Medulla oblongata (tissue), 1 donor: ENCODE results near the gene VRK2.
"Not testable (repeated sequence)": the region's sequence is repeated elsewhere in the genome, so short reads cannot be mapped to it uniquely, and the experiment has no call there.

Source experiments
- DNase-seq: peaks from one replicate; pipeline ENCODE4 v3.0.0-alpha.2; 2015; ENCODE audit errors: extremely low spot score

VRK2 gene

DNA sequence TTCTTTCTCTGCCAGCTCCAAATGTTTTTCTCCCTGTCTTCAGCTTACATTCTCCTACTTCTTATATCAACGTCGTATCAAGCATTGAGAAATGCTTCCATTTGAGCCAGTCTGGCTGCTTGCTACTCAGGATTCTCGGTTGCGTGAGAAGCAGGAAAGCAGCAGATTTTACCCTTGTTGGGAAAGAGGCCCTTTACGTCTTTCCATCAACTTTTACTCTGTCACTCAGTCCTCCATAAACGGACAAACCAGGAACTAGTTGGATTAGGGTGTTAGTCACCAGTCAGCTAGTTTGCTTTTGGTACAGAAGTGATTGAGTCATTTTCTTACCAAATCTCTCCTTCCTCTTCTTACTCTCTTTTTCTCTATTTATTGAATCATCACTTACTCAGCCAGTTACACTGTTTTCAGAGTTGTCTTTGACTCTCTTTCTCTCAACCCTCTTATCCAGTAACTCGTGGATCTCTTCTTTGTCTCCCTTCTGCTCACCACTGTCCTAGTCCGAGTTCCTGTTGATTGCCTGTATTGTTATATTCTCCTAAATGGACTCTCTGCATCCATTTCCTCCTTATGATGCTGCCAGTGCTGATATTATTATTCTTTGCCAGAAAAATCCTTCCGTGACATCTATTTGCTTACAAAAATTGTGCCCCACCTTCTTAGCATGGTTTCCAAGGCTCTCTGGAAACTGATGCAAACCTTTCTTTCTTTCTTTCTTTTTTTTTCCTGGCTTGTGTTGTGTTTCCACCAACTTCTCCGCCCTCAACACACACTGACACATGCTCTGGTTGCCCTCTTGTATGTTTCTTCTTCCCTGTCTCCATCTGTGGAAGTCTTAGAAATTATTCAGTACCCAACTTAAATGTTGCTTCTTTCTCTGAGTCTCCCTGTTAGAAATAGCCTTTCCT, 61.5 kb downstream of the VRK2 start:
- peak; percentile 50 for DNase-seq

DNA sequence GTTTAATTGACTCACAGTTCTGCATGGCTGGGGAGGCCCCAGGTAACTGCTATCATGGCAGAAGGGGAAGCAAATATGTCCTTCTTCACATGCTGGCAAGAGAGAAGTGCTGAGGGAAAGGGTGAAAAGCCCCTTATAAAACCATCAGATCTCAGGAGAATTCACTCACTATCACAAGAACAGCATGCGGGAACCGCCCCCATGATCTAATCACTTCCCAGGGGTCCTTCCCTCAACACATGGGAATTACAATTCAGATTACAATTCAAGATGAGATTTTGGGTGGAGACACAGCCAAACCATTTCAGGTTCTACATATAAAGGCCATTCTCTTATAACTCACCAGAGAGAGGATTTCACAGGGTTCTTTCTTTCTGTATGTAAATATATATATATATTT, 62.9 kb downstream of the VRK2 start:
- DNase-seq, result no peak

DNA sequence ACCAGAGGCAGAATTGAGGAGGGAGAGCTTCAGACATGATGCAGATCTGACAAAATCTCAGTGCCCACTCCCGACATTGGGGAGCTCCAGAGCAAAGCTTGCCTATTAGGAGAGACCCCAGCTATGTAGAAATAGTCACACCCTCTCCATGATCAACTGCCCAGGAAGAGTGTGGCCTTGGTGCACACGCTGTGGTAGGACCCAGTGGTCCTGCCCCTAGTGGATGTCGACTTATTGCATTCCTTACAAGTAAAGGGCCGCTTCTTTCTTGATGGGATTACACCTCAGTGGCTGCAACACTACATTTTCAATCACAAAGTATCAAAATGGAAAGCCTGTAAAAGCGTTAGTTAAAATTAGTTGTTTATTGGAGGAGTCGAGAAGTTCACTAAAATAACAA, 64.2 kb downstream of the VRK2 start:
- DNase-seq, result no peak

DNA sequence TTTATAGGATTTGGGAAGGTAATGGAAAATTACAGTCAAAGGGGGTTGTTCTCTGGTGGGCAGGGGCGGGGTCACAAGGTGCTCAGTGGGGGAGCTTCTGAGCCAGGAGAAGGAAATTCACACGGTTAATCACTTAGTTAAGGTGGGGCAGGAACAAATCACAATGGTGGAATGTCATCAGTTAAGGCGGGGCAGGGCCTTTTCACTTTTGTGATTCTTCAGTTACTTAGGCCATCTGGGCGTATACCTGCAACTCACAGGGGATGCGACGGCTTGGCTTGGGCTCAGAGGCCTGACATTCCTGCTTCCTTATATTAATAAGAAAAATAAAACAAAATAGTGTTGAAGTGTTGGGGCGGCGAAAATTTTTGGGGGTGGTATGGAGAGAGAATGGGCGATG, 67.0 kb downstream of the VRK2 start:
- DNase-seq, result not testable (repeated sequence)

DNA sequence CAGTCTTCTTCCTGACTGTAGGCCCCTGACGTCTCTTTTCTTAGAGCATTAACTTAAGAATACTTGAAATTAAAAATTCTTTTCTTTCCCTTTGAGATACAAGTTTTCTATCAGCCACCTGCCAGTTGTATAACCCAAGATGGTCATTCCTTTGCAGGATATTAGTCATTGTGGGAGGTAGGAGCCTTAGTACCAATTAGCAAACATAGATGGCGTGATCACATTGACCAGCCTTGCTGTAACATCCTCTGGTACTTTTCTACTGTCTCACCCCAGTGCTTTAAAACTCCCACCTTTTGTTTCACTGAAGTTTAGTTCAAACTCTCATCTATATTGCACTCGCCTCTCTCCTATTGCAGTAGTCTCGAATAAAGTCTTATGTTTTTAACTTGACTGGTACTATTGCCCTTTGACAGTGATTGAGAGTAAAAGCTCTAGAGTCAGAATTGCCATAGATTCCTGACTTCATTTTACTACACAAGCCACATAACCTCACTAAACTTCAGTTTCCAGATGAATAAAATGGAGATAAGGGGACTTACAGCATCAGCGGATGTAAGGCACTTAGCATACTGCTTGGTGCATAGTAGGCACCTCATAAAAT, 74.1 kb downstream of the VRK2 start:
- DNase-seq, result no peak

DNA sequence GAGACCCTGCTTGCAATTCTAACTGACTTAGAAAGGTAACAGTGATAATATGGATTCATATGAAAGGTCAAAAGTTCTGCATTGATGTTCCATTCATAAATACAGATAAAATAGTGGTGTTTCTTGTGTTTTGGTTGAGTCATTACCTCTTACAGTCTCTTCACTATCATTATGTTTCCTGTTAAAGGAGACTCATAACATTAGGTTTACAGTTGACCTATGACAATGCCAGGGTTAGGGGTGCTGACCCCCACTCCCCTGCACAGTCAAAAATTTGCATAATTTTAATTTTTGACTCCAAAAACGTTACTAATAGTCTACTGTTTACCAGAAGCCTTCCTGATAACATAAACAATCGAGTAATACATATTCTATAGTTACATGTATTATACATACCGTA, 75.4 kb downstream of the VRK2 start:
- DNase-seq, result no peak

DNA sequence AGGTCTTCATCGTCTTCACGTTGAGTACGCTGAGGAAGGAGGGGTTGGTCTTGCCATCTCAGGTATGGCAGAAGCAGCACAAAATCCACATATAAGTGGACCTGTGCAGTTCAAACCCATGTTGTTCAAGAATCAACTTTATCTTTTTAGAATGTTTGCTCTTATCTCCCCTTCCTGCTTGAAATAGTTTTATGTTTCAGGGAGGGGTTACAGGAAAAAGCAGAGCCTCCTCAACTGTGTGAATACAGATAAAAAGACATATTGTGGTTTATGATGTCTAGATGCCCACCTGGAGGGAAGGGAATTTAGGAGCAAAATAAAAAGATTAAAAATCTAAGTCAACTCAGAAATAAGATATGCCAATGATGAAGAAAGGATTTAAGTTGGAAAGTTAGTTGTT, 75.9 kb downstream of the VRK2 start:
- DNase-seq, result no peak

DNA sequence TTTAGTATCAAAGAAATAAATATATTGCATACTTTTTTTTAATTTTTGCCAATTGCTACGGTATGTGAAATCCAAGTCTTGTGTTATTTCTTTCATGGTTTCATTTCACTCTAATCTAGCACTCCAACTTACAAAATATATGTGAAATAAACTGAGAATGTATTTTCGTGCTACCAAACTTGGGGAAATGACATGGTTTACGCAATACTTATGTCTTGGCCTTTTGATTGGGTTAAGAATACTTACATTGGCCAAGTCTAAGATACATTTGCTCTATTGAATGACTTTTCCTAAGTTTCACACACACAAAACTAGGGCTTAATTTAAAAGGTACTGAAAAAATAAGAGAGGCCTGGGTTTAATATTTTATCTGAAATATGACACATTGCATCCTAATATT, 80.5 kb downstream of the VRK2 start:
- DNase-seq, result no peak

DNA sequence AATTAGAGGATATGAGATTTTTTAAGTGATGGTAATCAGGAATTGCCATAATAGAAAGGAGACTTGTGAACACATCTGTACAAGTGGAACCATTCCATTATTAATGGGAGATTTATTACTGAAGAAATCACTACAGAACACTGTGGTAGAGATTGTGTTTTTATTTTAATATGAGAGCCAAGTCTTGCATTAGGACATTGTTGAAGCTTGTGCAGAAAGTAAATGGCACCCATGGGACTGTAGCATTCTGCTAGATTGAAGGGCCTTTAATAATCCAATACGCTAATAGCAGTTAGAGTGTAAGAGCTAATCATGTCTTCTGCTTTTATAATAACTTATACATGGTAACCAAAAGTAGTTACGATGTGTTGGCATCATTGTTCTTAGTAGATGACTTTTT, 83.6 kb downstream of the VRK2 start:
- DNase-seq, result no peak

DNA sequence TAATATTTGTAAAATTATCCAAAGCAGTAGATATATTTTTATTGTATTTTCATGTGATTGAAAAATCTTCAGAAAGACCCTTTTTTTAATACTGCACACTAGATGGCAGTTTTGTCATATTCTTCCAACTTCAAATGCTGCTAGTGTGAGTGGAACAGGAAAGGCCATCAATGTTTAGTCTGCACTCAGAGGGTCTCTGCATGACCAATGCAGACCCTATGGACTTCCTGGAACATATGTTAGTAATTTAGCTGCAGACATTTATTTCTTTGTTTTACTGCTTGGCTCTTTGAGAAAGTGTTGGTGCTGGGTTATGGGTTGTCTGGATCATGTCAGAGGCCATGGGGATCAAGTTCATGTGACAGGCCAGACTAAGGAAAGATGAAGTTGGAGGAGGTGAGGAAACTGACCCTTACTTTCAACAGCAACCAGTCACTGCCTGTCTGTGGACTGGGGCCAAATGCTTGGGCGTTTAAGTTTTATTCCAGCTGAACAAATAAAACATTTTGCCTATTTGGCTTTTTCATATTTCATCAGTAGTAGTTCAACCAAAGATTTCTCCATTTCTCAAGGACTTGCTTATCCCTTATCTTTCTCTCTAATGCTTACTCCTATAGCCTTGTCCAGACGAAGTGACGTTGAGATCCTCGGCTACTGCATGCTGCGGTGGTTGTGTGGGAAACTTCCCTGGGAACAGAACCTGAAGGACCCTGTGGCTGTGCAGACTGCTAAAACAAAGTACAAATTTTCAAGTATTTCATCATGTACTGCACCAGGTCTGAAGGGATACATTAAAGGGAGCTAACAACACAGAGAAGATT, 84.8 kb downstream of the VRK2 start:
- DNase-seq, result peak; percentile 67

DNA sequence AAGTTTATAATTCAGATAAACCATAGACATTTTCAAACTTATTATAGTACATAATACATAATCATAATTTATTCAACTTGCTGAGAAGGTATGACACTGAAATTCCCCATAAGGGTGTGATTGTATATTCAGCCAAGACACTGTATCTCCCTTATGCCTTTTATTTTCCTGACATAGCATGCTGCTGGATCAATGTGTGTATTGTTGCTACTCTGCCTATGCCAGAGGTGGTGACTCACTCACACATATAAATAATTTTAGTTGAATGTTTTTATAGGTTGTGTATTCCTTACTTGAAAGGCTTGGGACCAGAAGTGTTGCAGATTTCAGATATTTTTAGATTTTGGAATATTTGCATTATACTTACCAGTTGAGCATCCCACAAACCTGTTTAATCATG, 86.8 kb downstream of the VRK2 start:
- no peak for DNase-seq

DNA sequence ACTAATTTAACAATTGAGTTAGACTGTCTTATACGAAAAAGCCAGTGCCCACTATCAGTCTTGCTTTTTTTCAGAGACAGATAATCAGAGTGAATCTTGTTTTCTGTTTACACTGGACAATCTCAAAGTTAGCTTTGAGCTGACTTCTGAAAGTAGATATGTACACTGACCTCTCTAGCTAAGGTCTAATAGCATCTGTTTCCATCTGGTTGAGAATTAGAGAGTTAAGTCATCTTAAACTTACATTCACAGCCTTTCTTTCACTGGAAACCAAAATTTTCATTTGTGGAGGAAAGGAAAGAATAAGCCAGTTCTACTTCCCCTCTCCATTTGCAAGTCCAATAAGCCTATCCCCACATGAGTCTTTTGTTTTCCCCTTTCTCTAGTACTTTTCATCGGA, 89.3 kb downstream of the VRK2 start:
- no peak for DNase-seq

DNA sequence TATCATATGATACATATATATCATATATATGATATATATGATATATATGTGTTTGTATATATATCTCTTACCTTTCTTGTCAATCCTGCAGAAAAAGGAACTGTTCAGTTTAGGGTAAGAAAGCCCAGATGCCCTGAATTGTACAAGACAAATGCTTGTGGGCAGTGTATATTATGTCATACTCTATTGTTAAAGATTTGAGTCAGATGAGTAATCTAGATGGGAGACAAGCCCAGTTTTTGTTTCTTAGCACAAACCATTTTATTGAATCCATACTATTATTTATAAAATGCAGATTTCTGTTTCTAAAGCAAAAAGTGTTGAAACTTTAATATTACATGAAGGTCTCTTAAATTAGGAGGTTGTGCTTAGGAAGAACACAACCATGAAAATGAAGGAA, 90.6 kb downstream of the VRK2 start:
- DNase-seq, result no peak

DNA sequence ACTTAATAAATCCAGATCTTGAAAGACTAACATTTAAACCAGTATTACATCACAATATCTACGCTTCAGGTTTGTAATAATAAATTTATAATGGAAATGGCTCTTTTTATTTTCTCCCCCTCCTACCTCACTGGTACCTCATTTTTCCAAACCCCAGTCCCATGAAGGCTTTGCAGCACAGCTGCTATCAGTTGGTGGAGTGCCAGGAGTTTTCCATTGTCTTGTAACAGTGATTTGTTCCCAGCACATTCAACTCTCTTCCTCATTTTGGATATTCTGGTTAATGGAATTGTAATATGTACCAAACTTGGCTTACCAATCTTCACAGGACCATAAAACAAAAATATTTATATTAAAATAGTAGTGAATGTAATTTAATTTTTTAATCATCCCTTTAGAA, 91.2 kb downstream of the VRK2 start:
- DNase-seq, result peak; percentile 50

DNA sequence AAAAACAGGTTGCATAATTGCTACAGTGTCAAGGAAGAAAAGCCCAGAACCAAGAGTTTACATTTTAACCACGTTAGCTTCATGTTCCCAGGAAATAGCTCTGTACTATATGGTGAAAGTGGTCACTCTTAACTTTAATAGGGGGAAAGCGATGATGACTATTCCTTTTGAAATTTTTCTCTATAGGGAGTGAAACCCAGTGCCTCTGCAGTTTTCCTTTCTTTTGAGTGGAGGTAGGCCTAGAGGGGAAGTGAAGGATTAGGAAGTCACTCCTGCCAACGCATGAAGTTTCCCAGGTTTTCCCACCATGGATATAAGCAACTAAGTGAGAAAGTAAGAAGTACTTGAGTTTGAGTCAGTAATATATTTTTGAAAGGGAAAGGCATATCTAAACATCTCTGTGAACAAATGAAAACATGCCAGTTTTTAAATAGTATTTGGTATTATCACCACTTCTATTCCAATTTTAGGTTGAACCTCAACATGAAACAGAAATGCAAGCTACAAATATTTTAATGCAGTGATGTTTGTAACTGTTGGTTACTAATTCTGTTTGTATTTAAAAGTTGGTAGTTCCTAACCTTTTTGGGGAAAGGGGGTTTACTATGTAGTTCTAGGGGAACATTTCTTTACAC, 91.9 kb downstream of the VRK2 start:
- no peak for DNase-seq

DNA sequence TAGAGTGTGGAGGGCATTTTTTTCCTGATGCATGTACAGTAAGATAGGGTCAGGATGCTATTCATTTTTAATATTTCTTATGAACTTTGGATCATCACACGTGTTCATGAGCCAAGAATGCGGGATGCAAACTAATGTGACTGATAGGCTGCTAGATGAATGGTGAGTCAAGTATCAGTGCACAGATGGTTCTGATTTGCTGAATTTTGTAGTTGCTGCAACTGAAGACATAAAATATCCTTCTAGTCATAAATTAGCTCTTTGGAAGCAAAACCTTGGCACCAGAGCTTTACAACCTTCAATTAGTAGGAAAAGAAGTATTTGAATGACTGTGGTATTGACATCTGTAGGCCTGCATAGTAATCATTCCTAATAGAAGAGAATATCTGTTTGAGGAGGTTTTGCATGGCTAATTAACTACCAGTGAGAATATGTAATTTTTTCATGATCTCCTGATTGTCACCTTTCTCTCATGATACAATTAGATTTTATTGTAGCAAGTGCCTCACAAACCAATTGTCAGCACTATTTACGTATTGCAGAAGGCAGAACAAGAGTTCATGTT, 94.0 kb downstream of the VRK2 start:
- no peak for DNase-seq

DNA sequence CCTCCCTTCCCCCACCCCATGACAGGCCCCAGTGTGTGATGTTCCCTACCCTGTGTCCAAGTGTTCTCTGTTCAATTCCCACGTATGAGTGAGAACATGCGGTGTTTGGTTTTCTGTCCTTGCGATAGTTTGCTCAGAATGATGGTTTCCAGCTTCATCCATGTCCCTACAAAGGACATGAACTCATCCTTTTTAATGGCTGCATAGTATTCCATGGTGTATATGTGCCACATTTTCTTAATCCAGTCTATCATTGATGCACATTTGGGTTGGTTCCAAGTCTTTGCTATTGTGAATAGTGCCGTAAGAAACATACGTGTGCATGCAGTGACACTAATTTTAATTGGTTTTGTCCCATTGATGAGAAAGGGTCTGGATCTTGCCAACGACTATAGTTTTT, 99.2 kb downstream of the VRK2 start:
- not testable (repeated sequence) for DNase-seq

DNA sequence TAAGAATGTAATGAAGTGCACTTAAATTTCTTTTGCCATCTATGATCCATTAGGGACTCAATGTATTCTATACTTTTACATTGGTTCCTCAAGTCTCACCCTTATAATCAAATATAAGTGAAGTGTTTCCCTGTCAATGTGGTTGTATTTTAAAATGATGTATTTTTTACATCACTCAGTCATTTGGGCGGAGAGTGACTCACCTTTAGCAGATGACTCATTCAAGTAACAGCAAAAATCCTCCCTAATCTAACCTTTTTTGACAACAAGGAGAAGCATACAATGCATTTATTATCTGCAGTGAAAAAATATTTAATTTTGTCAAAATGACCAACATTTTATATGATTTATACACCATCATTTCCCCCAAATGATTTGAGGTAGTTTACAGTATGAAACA, 100.1 kb downstream of the VRK2 start:
- no peak for DNase-seq

DNA sequence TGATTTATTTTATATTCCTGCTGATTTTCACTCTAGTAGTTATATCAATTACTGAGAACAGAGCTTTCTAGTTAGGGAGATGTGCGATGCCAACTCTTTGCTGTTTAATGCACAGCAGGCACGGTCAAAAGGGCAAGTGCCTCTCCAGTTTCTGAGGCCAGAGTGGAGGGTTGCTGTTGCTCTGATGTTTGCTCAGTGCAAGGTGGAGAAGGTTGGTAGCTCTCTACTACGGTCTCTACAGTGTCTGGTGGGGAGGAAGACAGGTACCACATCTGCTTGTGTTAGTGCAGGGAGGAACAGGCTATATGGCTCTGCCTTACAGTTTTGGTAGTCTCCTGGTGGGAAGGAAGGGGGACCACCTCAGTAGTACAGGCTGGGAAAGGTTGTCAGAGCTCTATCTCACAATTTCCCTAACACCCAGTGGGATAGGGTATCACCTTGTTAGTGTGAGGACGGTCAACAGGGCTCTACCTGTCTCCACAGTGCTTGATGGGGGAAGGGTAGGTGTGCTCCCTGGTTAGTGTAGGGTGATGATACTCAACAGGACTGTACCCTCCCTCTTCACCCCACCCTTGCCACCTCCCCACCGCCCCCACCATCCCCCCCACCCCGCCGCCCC, 108.7 kb downstream of the VRK2 start:
- no peak for DNase-seq

DNA sequence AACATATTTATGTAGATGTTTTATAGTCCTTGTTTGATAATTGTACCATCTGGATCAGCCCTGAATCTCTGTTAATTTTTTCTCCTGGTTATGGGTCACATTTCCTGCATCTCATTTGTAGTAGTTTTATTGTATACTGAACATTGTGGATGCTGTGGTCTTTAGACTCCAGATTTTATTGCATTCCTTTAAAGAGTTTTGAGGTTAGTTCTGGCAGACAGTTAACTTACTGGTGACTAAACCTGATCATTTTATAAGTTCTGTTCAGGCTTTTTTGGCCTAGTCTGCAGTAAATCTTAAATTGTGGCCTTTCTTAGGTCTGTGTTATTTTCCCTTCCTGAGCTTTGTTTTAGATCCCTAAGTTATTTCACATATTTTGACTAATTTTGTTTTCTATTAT, 110.2 kb downstream of the VRK2 start:
- DNase-seq, result no peak

DNA sequence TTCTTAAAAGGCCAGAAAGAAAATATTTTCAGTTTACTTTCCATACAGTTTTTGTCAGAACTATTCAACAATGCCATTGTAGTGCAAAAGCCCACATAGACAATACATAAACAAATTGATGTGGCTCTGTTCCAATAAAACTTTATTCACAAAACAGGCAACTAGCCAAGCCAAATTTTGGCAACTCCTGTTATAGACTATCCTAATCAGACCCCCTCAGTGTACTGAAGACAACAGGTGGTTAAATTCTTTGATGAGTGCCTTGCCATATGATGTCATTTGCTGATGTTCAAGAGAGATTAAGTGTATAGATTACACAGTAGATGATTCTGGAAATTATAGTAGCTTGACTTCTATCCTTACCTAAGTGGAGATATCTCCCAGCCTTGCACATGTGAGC, 111.1 kb downstream of the VRK2 start:
- DNase-seq, result no peak
